Ovary (tissue), 3 donors: Measurements from ENCODE around the gene FAM184A.

ENCODE experiments used
- EP300 ChIP-seq: sonication (generic); formaldehyde crosslinking; IDR thresholded peaks from one replicate; pipeline ENCODE4 v1.6.1; 2017; ENCODE audit warnings: antibody characterized with exemption
- TF ChIP-seq, protein P1 (sequence below), 3 donors: fragments of 450-650 bp in 2 of 3; fragments of 200-600 bp in 1 of 3; IDR thresholded peaks; one replicate each; pipeline versions ENCODE4 v1.5.1 to v1.8.0; 2016 to 2022; ENCODE audit warnings: antibody characterized with exemption in 3 of 3, mild to moderate bottlenecking in 1 of 3
- donor health status: DM: no; HTN: no; CAD: no.

DNA sequence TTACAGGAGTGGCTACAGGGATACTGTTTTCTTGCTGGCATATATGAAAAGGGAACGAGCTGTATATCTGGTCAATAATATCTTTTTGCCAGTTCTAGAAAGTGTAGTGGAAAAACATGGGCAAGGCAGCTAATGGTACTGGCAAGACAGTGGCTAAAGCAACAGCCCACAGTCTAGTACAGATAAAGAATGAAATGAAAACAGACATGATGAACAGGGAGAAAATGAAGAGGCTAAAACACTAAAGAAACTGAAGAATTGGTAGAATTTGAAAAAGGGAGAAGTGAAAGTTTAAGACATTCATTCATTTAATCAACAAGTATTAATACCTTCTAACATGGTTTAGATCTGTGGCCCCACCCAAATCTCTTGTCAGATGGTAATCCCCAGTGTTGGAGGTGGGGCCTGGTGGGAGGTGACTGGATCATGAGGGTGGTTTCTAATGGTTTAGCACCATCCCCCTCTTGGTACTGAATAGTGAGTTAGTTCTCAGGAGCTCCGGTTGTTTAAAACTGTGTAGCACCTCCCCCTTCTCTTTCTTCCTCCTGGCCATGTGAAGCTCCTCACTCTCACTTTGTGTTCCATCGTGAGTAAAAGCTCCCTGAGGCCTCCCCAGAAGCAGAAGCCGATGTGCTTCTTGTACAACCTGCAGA lies 18.1 kb downstream of the FAM184A start:
- TF ChIP-seq, protein P1, sequence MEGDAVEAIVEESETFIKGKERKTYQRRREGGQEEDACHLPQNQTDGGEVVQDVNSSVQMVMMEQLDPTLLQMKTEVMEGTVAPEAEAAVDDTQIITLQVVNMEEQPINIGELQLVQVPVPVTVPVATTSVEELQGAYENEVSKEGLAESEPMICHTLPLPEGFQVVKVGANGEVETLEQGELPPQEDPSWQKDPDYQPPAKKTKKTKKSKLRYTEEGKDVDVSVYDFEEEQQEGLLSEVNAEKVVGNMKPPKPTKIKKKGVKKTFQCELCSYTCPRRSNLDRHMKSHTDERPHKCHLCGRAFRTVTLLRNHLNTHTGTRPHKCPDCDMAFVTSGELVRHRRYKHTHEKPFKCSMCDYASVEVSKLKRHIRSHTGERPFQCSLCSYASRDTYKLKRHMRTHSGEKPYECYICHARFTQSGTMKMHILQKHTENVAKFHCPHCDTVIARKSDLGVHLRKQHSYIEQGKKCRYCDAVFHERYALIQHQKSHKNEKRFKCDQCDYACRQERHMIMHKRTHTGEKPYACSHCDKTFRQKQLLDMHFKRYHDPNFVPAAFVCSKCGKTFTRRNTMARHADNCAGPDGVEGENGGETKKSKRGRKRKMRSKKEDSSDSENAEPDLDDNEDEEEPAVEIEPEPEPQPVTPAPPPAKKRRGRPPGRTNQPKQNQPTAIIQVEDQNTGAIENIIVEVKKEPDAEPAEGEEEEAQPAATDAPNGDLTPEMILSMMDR (IDR thresholded peaks at IDR 0.05) = no peak
- no peak for TF ChIP-seq EP300
